GM10266 (cell line): ENCODE measurements around the gene PJVK.

Experiments
- DNase-seq: peaks from one replicate; pipeline ENCODE4 v3.0.0; 2012; ENCODE audit errors: extremely low spot score
- CTCF ChIP-seq: IDR thresholded peaks from 2 replicates; pipeline ENCODE4 v1.5.1; 2012; ENCODE audit warnings: mild to moderate bottlenecking, low read depth; ENCODE audit not compliant: control insufficient read depth, insufficient read depth; ENCODE audit errors: missing control alignments

The PJVK gene

GRCh38 chr2:178441426-178441825, 9.8 kb upstream of the PJVK start:
- DNase-seq, result no peak
- no peak for TF ChIP-seq CTCF

GRCh38 chr2:178448968-178449661, 2.1 kb upstream of the PJVK start:
- DNase-seq, result peak; percentile 55
- no peak for TF ChIP-seq CTCF

GRCh38 chr2:178449700-178450523, 1.3 kb upstream of the PJVK start:
- TF ChIP-seq CTCF, result no peak
- no peak for DNase-seq

GRCh38 chr2:178450524-178450773, 729 bp upstream of the PJVK start:
- TF ChIP-seq CTCF, result no peak
- no peak for DNase-seq

- DNase-seq, result no peak
- no peak for TF ChIP-seq CTCF
Observed at GRCh38 chr2:178452334-178452733, 1.2 kb downstream of the PJVK start.

- no peak for DNase-seq
- no peak for TF ChIP-seq CTCF
Observed at GRCh38 chr2:178452870-178453269, 1.7 kb downstream of the PJVK start.

- no peak for TF ChIP-seq CTCF
- DNase-seq, result no peak
Observed at GRCh38 chr2:178455947-178456346, 4.8 kb downstream of the PJVK start.
